Left cardiac atrium (tissue), 4 donors: Measurements from ENCODE around the gene ELL3. TPM values are rescaled to one million over a fixed set of nuclear protein-coding genes. Genes with fewer than 3 reads are reported as not detected.
A peak's percentile ranks its signal among the peaks of the same experiment; 100 is the strongest.
"Not testable (repeated sequence)": the region's sequence is repeated elsewhere in the genome, so short reads cannot be mapped to it uniquely, and the experiment has no call there.

Experiments
- ATAC-seq, 2 donors: fragments of 200-7000 bp; cut with Tn5 transposase; one replicate each; pipeline ENCODE4 v1.9.1; 2020; ENCODE audit warnings: mild to moderate bottlenecking in 2 of 2, moderate library complexity in 2 of 2
- DNase-seq: peaks from one replicate; pipeline ENCODE4 v3.0.0-alpha.2; 2020
- intact Hi-C, 2 donors: fragments of 100-400 bp; cut with DNase I; formaldehyde crosslinking; loops; one replicate each; pipeline versions ENCODE4 v1.14.1 to v1.15.1; 2022 to 2023
- total RNA-seq, 2 donors: library from RNA; stranded (reverse); fragmentation: NEBNext Ultra II Directional; extraction: Animal tissue kit (Norgen Biotek cat#: 25700); gene quantifications; one replicate each; pipeline ENCODE4 v1.2.1, GENCODE V29; 2021
- donor health status: DM: no; HTN: yes; CAD: no.
- donor health status: DM: no; HTN: yes; CAD: no; lungs with severe emphysema.
- donor health status: DM: yes; HTN: yes; CAD: no.
- donor health status: Dilated cardiomyopathy.

ELL3 gene
- total RNA-seq, 2 donors from 2014 or later: 0.47 to 1.6 TPM

DNA sequence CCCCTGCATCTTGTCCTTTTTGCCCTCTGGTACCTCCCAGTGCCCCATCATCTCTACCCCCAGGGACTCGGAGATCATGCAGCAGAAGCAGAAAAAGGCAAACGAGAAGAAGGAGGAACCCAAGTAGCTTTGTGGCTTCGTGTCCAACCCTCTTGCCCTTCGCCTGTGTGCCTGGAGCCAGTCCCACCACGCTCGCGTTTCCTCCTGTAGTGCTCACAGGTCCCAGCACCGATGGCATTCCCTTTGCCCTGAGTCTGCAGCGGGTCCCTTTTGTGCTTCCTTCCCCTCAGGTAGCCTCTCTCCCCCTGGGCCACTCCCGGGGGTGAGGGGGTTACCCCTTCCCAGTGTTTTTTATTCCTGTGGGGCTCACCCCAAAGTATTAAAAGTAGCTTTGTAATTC lies 16.9 kb upstream of the ELL3 start:
- DNase-seq (no peak), ATAC-seq (no peak)
- intact Hi-C loops: no loop called here

GRCh38 chr15:43792761-43793476 lies 16.2 kb upstream of the ELL3 start:
- intact Hi-C loops: no loop called here
- DNase-seq: peak; percentile 62
- ATAC-seq: peak in 1 of 2 donors; percentile 13

DNA sequence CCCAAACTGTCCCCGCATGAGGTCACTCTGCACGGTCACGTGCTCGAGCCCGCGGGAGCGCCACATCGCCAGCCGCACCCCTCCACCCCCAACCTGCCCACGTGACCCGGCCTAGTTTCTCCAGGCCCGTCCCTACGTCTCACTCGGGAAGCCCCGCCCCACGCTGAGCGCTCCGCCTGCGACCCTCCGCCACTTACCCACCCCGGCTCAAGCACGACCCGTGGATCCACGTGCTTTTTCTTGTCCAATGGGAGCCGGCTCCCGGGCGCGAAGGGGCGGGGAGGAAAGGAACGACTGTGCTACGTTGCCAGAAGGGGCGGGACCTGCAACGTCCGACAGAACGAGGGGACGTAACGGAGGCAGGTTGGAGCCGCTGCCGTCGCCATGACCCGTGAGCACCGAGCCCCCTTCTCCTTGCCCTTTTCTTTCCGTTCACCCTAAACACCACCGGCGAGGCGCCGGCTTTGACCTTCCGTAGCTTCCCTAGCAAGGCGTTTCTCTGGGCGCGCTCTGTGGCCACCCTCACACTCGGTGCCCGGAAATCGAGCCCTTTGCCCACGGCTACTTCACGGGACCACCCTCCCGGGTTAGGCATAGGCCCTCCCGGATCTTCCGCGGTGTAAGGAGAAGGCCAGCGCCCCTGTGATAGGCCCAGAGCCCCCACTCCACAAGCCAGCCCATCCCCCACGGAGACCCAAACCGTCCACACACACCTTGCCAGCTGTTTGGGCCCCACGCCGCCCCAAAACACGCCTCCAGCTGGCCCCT lies 15.4 kb upstream of the ELL3 start, which contains the start of gene SERF2:
Gene SERF2, plus strand, starts transcription at position 328 of the 768 bp plus-strand sequence. Its CDS starts 57 bp downstream, at position 385.
- intact Hi-C loops: loop anchor here in 1 of 2 donors (1.0 kb wide), 1 partner anchor 15 kb away; no protein-coding TSS in a partner anchor
- ATAC-seq (peak; percentile 97 to 98), DNase-seq (peak; percentile 100)

DNA sequence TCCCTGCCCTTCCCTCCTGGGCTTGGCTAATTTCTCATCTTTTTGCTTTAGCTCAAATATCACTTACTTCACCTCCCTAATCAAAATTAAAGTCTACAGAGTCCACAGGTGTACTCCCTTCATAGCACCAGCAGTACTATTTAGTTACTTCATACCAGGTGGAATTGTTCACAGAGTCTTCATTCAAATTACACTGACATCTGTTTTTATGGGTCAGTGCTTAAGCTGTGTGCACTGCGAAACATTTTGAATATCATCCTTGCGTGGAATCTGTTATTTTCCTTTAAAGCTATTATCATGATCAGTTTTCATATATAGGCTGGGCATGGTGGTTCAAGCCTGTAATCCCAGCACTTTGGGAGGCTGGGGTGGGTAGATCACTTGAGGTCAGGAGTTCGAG lies 12.6 kb upstream of the ELL3 start:
- intact Hi-C loops: no loop called here

DNA sequence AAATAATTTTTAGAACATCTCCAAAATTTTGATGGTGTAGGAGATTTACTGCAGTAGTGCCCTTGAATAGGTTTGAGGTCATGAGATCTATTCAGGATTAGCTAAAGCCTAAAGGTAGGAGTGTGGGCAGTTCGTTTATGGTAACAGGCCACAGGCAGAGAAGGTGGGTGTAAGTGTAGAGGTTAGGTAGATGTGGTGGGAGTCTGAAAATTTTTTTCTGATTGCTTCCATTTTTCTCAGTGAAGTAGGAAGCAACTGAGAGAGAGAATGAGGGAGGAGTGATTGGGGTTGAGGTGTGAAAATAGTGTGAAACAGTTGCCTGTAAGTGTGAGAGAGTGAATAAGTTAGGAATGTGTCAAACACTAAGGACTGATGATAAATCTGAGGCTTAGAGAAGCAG lies 2.2 kb upstream of the ELL3 start:
- no peak for ATAC-seq
- intact Hi-C loops: no loop called here

More for the DNA sequence above, 12.6 kb upstream of the ELL3 start:
- no peak for DNase-seq
- ATAC-seq: no peak

DNA sequence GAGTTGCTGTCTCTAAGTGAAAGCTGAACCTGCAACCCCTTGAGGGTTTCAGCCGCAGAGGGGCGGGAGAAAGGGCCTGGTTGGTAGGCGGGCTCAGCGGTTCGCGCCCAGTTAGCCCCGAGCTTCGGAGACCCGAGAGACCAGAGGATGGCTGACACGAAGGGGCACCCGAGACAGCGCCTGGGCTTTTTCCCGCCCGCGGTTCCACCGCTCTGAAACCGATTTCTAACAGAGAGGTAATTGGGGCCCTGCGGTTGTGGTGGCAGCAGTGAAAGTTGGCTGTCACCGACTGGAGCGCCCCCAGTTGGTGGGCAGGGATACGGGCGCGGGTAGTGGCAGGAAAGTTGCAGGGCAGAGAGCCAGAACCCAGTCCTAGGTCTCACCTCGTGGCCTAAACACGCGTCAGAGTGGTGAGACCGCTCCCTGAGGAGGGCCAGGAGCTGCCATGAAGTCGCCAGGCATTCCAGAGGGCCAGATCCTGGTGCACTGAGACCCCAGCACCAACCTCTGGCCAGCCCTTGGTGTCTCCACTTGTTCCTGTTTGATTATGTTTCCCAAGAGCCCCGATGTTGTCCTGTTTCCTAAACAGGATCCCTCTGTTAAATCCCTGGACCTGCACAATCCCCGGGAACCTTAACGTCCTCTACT lies 625 bp upstream of the ELL3 start:
- DNase-seq (peak; percentile 83), ATAC-seq (peak; percentile 87 to 88)
- intact Hi-C loops: loop anchor here in 1 of 2 donors (1.0 kb wide), 1 partner anchor 14 kb away; no protein-coding TSS in a partner anchor

More for the DNA sequence above, 2.2 kb upstream of the ELL3 start:
- no peak for DNase-seq

DNA sequence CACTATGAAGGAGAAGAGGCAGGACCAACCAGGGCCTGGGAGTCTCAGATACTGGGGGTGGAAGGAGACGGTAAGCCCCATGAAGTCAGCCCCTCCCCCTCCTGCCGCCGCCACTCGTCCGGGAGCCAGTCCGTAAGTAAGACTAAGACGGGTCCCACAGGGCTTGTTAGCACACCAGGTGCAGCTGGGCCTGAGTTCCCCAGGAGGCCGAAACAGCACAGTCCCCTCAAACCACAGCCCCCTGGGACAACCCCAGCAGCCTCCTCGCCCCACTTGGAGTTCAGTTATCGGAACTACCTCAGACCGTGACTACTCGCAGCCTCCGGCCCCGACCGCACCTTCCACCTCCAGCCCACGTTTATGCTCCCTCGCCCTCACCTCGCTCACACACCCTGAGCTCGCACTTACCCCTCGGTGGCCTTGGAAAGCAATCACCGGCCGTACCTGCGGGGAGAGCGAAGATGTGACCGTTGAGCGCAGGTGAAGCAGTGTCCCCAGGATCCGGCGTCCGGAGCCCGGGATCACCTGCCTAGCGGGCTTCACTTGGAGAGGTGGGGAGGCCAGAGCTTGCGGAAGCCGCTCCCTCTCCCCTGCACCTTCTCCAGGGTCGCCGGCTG lies 557 bp downstream of the ELL3 start:
- intact Hi-C loops: no loop called here
- peak; percentile 35 for DNase-seq
- ATAC-seq: peak; percentile 5 to 20

GRCh38 chr15:43775411-43775965 lies 1.3 kb downstream of the ELL3 start:
- ATAC-seq (peak in 1 of 2 donors; percentile 5), DNase-seq (peak; percentile 39)
- intact Hi-C loops: no loop called here

- intact Hi-C loops: no loop called here
- DNase-seq (no peak), ATAC-seq (no peak)
Measured at GRCh38 chr15:43774062-43774461, 2.7 kb downstream of the ELL3 start.

DNA sequence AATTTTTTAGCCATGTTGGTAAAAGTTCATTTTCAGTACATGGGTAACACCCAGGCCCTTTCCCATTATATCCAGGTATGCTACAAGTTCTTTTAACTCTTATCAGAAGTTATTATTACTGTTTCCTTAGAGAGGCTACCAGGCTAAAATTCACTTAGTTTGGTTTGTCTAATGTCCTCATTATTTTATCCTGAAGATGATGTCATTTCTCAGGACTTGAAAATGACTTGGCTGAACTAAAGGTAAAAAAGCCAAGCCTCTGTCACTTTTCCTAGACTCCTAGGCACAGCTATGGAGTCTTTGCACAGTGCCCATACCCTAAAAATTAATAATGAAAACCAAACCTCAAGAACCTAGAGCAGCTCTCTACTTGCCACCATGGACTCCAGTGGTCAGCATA lies 4.1 kb downstream of the ELL3 start:
- DNase-seq (no peak), ATAC-seq (no peak)
- intact Hi-C loops: no loop called here

DNA sequence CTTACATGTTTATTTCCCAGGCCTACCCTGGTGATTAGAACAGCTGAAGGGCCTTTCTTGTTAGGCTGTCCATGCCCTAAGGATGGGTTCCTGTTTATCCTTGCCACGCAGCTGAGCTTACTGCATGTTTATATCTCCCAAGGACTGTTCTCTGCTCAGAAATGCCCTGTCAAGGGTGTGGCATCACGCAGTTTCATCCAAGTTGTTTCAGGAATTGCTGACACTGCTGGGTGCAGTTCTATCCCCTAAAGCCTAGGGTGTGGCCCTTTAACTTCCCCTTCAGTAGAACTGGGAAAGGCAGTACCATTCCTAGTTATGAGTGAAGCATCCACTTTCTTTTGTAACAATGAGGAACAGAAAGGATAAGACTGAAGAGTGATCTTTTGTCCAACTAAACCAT lies 5.0 kb downstream of the ELL3 start:
- ATAC-seq (peak in 1 of 2 donors; percentile 26), DNase-seq (no peak)
- intact Hi-C loops: no loop called here

- intact Hi-C loops: no loop called here
- DNase-seq: peak; percentile 59
- peak; percentile 51 to 59 for ATAC-seq
Measured at GRCh38 chr15:43769584-43770228, 7.1 kb downstream of the ELL3 start.

DNA sequence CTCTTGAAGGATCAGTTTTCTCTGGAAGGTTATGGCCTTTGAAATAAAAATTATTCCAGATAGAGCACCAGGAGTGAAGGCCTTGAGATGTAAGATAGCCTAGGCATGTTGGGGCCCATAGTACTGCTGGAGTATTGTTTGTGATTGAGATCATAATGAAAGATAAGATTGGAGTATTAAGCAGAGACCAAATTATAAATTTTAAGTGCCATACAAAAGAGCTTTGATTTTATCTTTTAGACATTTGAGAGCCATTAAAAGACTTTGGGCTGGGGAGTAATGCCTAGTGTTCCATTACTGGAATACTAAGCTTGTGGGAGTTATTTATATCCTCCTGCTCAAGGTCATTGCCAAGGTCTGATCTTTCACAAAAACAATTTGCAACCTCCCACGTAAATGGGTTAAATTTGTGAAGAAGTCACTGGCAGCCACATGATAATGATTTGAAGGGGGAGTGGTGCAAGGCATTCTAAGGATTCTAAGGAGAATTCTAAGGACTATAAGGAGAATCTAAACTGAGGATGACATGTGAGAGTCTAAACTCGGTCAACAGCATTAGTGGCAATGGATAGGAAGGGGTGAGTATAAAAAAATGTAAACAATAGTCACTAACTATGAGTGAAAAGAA lies 12.8 kb downstream of the ELL3 start:
- ATAC-seq (no peak), DNase-seq (no peak)
- intact Hi-C loops: no loop called here

DNA sequence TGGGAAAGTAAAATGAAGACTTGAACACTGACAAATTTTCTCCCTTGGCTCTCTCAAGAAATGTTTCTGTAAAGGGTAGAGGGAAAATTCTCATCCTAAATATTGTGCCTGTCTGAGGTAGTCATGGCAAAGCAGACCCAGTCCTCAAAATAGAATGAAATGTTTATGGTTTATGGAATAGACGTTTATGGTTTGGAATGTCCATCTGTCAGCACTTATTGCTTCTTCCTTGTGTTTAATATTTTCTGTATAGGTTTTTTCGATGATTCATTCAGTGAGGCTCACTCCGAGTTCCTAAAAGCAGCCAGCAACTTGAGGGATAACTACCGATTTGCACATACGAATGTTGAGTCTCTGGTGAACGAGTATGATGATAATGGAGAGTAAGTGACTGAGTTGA lies 13.9 kb downstream of the ELL3 start:
- no peak for ATAC-seq

DNA sequence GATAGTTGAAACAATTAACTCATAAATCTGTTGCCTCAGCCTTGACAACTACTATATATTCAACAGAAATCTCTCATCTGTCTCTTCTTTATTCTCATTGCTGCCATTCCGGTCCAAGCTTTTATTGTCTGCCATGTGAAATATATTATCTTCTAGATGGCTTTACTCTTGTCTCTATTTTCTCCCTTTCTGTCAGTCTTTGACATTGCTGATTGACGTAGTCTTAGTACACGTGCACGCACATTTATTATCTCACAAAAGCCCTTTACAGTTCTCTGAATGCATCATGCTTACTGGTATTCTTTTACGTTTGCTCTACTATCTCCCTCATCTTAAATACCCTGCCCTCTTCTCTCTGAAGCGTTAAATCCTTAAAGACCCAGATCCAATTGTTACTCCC lies 24.9 kb downstream of the ELL3 start:
- intact Hi-C loops: no loop called here
- DNase-seq (no peak), ATAC-seq (no peak)

More for the DNA sequence above, 13.9 kb downstream of the ELL3 start:
- intact Hi-C loops: no loop called here
- no peak for DNase-seq

GRCh38 chr15:43749690-43750345 lies 26.9 kb downstream of the ELL3 start:
- no peak for ATAC-seq
- intact Hi-C loops: no loop called here
- DNase-seq: no peak

DNA sequence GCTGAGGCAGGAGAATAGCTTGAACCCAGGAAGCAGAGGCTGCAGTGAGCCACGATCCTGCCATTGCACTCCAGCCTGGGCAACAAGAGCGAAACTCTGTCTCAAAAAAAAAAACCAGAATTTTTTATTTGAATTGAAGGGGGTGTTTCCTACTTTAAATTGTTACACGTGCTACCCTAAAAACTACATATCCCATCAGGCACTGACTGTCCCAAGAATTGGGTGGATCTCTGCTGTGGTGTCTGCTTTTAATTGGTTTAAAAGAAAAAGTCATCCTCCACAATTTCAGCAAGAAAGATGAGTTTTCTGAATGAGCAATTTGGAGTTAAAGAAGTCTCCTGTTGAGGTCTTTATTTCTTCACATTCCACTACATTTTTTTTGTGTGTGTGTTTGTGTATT lies 28.4 kb downstream of the ELL3 start:
- intact Hi-C loops: no loop called here
- ATAC-seq (no peak), DNase-seq (no peak)

DNA sequence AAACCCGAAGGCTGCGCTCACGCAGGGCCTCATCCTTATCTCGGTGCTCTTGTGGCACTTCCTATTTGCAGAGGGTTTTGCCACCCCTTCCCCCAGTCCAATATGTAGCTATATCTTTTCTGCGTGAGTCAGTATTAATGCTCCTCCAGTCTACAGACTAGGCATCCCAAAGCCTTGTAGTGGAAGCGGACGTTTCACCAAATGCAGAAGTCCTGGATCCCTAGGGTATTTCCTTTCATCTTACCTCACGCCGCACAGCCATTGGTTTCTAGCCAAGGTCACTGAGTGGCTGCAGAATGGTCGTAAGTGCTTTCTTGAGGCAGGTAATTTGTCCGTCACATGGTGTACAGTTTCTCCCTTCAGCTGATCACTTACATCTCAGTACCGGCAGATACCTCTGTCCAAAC lies 29.9 kb downstream of the ELL3 start:
- intact Hi-C loops, DNase-seq: not testable (repeated sequence)
- peak in 1 of 2 donors; percentile 43 for ATAC-seq
